Fibroblast of lung (primary cell): ENCODE data around the gene TACC2. TPM values are rescaled to one million over a fixed set of nuclear protein-coding genes. Genes with fewer than 3 reads are reported as not detected.

Experiments used
- DNase-seq, 2 donors: peaks; one replicate each; pipeline versions ENCODE4 v3.0.0 to v3.0.0-alpha.2; 2010; ENCODE audit warnings: low read depth in 2 of 2
- H2AFZ ChIP-seq: 2 replicates; pipeline ENCODE4 v1.5.1; 2012; ENCODE audit warnings: low read length, control low read depth, inconsistent platforms
- H3K27ac ChIP-seq: 2 replicates; pipeline ENCODE4 v1.5.1; 2011; ENCODE audit warnings: low read length, control low read depth; ENCODE audit not compliant: insufficient read depth
- H3K27me3 ChIP-seq: 2 replicates; pipeline ENCODE4 v1.5.1; 2011; ENCODE audit warnings: mild to moderate bottlenecking, low read length; ENCODE audit not compliant: control insufficient read depth, insufficient read depth
- H3K36me3 ChIP-seq: 2 replicates; pipeline ENCODE4 v1.5.1; 2011; ENCODE audit warnings: low read length; ENCODE audit not compliant: control insufficient read depth, insufficient read depth
- H3K4me1 ChIP-seq: 2 replicates; pipeline ENCODE4 v1.5.1; 2011; ENCODE audit warnings: low read length; ENCODE audit not compliant: control insufficient read depth, insufficient read depth; ENCODE audit errors: extremely low read depth
- H3K4me2 ChIP-seq: 2 replicates; pipeline ENCODE4 v1.5.1; 2011; ENCODE audit warnings: low read length, control low read depth; ENCODE audit not compliant: insufficient read depth; ENCODE audit errors: extremely low read depth
- H3K4me3 ChIP-seq, 4 experiments: fragments of 200-600 bp in 1 of 4; sonication (generic) in 1 of 4; replicated peaks in 1 of 4; 2 replicates each; pipeline ENCODE4 v1.5.1; 2011 to 2016; ENCODE audit warnings: low read length in 4 of 4, low read depth in 3 of 4, mild to moderate bottlenecking in 3 of 4, control low read depth in 2 of 4, inconsistent platforms in 1 of 4, mixed read lengths in 1 of 4; ENCODE audit not compliant: insufficient read depth in 1 of 4; ENCODE audit errors: control extremely low read depth in 1 of 4
- H3K79me2 ChIP-seq: 2 replicates; pipeline ENCODE4 v1.5.1; 2012; ENCODE audit warnings: mild to moderate bottlenecking, low read length, inconsistent platforms; ENCODE audit not compliant: control insufficient read depth, insufficient read depth
- H3K9ac ChIP-seq: 2 replicates; pipeline ENCODE4 v1.5.1; 2011; ENCODE audit warnings: mild to moderate bottlenecking, low read length, control low read depth; ENCODE audit not compliant: insufficient read depth
- H3K9me3 ChIP-seq: 2 replicates; pipeline ENCODE4 v1.5.1; 2012; ENCODE audit warnings: low read depth, low read length; ENCODE audit not compliant: control insufficient read depth, insufficient read depth
- H4K20me1 ChIP-seq: 2 replicates; pipeline ENCODE4 v1.5.1; 2011; ENCODE audit warnings: low read length; ENCODE audit not compliant: control insufficient read depth, insufficient read depth; ENCODE audit errors: extremely low read depth
- EZH2 ChIP-seq: IDR thresholded peaks from 2 replicates; pipeline ENCODE4 v1.5.1; 2012; ENCODE audit warnings: low read length, control low read depth, mild to moderate bottlenecking; ENCODE audit errors: missing control alignments
- polyA plus RNA-seq, 2 donors: library from polyadenylated mRNA; depleted of rRNA in 1 of 2; stranded (reverse) in 1 of 2; unstranded in 1 of 2; fragments of >200 nt; gene quantifications; 2 replicates each; pipeline ENCODE4 v1.2.1, GENCODE V29; 2011 to 2012; ENCODE audit warnings: missing spikeins in 1 of 2
- total RNA-seq: library from RNA; depleted of rRNA; stranded (reverse); fragments of >200 nt; gene quantifications from 2 replicates; pipeline ENCODE4 v1.2.1, GENCODE V29; 2014
- TF ChIP-seq, protein P1 (sequence below), 2 donors: IDR thresholded peaks in 1 of 2; conservative IDR thresholded peaks in 1 of 2; 1 replicate in 1 of 2; 2 replicates in 1 of 2; pipeline ENCODE4 v1.5.1; 2011 to 2012; ENCODE audit warnings: low read length in 2 of 2, control low read depth in 1 of 2, inconsistent platforms in 1 of 2, low read depth in 1 of 2, mild to moderate bottlenecking in 1 of 2

The TACC2 gene
- total and polyA plus RNA-seq, 2 donors (not counting 1 experiment from before 2014, with no cell fraction given): 7.6 to 13.0 TPM

DNA sequence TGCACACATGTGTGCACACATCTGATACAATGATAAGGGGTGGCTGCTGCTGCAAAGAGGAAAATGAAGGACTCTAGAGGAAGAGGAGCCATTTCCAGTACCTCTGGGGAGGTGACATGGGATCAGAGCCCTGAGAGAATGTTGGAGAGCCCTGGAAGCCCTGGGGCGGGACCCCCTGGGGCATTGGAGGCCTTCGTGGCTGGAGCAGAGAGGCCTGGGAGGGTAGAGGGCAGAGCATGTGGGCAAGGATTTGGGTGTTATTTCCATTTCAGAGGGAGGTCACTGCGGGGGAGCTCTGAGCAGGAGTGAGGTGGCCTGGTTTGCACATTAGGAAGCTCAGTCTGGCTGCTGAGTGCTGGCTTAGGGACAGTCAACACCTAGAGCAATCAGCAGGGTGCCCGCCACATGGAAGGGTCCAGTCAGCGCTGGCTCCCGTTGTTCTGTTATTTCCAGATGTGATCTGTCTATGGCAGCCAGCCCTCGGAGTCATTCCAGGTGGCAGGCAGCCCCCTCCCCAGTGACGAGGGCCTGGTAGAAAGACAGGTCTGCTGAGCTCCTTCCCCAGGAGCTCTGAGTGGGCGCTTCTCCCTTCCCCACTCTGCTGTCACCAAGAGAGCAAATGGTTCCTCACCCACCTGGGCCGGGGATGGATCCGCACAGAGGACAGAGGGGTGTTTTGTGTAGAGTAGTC is 258.0 kb downstream of the TACC2 start:
- Histone ChIP-seq H3K79me2 (no peaks in the 10 kb centered on the region), H4K20me1 (no peaks in the 10 kb centered on the region), H3K4me1 (no peaks in the 10 kb centered on the region), H3K36me3 (peaks cover 2% of the 10 kb centered on the region), H3K27ac (no peak overlapping the region), H3K4me2 (no peak overlapping the region), H3K9ac (no peak overlapping the region), H2AFZ (no peak overlapping the region), H3K9me3 (no peaks in the 10 kb centered on the region), H3K27me3 (no peaks in the 10 kb centered on the region), H3K4me3 (no peak overlapping the region)
- DNase-seq: no peak
- TF ChIP-seq EZH2: no peak
- TF ChIP-seq, protein P1, sequence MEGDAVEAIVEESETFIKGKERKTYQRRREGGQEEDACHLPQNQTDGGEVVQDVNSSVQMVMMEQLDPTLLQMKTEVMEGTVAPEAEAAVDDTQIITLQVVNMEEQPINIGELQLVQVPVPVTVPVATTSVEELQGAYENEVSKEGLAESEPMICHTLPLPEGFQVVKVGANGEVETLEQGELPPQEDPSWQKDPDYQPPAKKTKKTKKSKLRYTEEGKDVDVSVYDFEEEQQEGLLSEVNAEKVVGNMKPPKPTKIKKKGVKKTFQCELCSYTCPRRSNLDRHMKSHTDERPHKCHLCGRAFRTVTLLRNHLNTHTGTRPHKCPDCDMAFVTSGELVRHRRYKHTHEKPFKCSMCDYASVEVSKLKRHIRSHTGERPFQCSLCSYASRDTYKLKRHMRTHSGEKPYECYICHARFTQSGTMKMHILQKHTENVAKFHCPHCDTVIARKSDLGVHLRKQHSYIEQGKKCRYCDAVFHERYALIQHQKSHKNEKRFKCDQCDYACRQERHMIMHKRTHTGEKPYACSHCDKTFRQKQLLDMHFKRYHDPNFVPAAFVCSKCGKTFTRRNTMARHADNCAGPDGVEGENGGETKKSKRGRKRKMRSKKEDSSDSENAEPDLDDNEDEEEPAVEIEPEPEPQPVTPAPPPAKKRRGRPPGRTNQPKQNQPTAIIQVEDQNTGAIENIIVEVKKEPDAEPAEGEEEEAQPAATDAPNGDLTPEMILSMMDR (conservative IDR thresholded peaks at IDR 0.05 in 1 of 2, IDR thresholded peaks at IDR 0.05 in 1 of 2; ENCODE audit: low read depth in 1 of 2, low read length in 2 of 2): no peak

DNA sequence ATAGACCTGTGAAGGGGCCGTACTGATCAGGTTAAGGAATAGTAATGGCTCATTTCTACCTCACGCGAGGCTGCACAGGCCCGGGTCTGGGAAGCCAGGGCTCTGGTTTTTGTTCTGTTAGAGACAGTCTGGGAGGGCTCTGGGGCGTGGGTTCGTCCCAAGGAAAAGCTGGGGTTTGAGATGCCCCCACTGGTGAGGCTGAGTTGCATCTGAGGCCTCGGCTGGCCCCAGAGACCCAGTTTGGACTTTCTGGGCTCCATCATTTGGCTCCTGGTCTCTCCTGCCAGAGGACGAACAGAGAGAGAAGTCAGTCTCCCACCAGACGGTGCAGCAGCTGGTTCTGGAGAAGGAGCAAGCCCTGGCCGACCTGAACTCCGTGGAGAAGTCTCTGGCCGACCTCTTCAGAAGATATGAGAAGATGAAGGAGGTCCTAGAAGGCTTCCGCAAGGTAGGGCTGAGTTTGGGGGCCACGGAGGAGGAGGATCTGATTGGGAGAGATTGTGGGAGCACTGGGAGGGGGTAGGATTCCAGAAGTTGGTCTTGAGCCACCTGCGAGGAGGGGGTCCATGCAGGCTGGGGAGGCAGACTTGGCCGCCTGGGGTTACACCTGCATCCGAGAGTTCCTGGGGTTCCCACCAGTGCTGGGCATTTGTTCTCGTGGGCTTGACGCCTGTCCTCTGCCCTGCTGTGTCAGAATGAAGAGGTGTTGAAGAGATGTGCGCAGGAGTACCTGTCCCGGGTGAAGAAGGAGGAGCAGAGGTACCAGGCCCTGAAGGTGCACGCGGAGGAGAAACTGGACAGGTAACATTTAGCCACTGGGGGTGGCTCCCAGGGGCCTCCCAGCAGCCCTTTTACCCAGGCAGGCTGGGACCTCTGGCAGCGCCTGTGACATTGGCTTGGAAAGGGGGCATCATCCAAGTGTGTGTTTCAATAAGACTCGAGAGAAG is 259.7 kb downstream of the TACC2 start:
- Histone ChIP-seq H3K27ac (no peak overlapping the region), H3K4me2 (no peak overlapping the region), H3K79me2 (no peaks in the 10 kb centered on the region), H3K4me3 (no peak overlapping the region), H3K4me1 (no peaks in the 10 kb centered on the region), H3K9ac (no peak overlapping the region), H4K20me1 (no peaks in the 10 kb centered on the region), H3K36me3 (peaks cover 2% of the 10 kb centered on the region), H3K27me3 (no peaks in the 10 kb centered on the region), H2AFZ (no peak overlapping the region), H3K9me3 (no peaks in the 10 kb centered on the region)
- TF ChIP-seq, protein P1 (conservative IDR thresholded peaks at IDR 0.05 in 1 of 2, IDR thresholded peaks at IDR 0.05 in 1 of 2; ENCODE audit: low read depth in 1 of 2, low read length in 2 of 2): no peak
- TF ChIP-seq EZH2: no peak
- DNase-seq: no peak

GRCh38 chr10:122249303-122249850 is 260.4 kb downstream of the TACC2 start:
- no peaks in the 10 kb centered on the region for H3K27me3 ChIP-seq
- H3K27ac ChIP-seq: no peak overlapping the region
- peaks cover under 1% of the 10 kb centered on the region for H3K36me3 ChIP-seq
- H3K9ac ChIP-seq: no peak overlapping the region
- TF ChIP-seq, protein P1 (conservative IDR thresholded peaks at IDR 0.05 in 1 of 2, IDR thresholded peaks at IDR 0.05 in 1 of 2; ENCODE audit: low read depth in 1 of 2, low read length in 2 of 2): no peak
- no peak for TF ChIP-seq EZH2
- no peaks in the 10 kb centered on the region for H3K79me2 ChIP-seq
- H3K4me1 ChIP-seq: no peaks in the 10 kb centered on the region
- no peaks in the 10 kb centered on the region for H3K9me3 ChIP-seq
- H2AFZ ChIP-seq: no peak overlapping the region
- DNase-seq: no peak
- H3K4me2 ChIP-seq: no peak overlapping the region
- H3K4me3 ChIP-seq: no peak overlapping the region
- no peaks in the 10 kb centered on the region for H4K20me1 ChIP-seq
